CD4-positive, alpha-beta T cell (primary cell): ENCODE data around the gene RNASET2. TPM values are rescaled to one million over a fixed set of nuclear protein-coding genes. Genes with fewer than 3 reads are reported as not detected.
A peak's percentile ranks its signal among the peaks of the same experiment; 100 is the strongest.

Source experiments
- ATAC-seq: fragments of 200-7000 bp; cut with Tn5 transposase; one replicate; pipeline ENCODE4 v1.10.0; 2022; ENCODE audit warnings: mild to moderate bottlenecking; ENCODE audit not compliant: poor library complexity
- CTCF ChIA-PET: fragments of 350-600 bp; sonication (Branson Sonifier 250); formaldehyde crosslinking; loops from one replicate; lab custom pipeline; 2021; ENCODE audit warnings: antibody characterized with exemption, inconsistent platforms; lab: Charles Lee
- POLR2A ChIA-PET: fragments of 350-600 bp; sonication (Branson Sonifier 250); formaldehyde crosslinking; loops from one replicate; lab custom pipeline; 2021; ENCODE audit warnings: antibody characterized with exemption, inconsistent platforms; lab: Charles Lee
- DNase-seq, 14 experiments: peaks; one replicate each; pipeline ENCODE4 v3.0.0-alpha.2; 2013 to 2020; ENCODE audit warnings: mixed read lengths in 2 of 14
- H3K27ac ChIP-seq, 2 donors: one replicate each; pipeline versions ENCODE4 v1.5.1 to v1.7.0; 2013; ENCODE audit warnings: low read length in 2 of 2, low read depth in 1 of 2, mild to moderate bottlenecking in 1 of 2
- H3K27me3 ChIP-seq, 2 experiments: 1 replicate in 1 of 2; 2 replicates in 1 of 2; pipeline versions ENCODE4 v1.6.1 to v1.7.0; 2013; ENCODE audit warnings: low read length in 2 of 2, control low read depth in 1 of 2, mild to moderate bottlenecking in 1 of 2, moderate library complexity in 1 of 2; ENCODE audit not compliant: insufficient read depth in 2 of 2, control insufficient read depth in 1 of 2
- H3K36me3 ChIP-seq: one replicate; pipeline ENCODE4 v1.6.1; 2013; ENCODE audit warnings: low read length, control low read depth; ENCODE audit not compliant: insufficient read depth
- H3K4me1 ChIP-seq: one replicate; pipeline ENCODE4 v1.6.1; 2013; ENCODE audit warnings: low read length, control low read depth; ENCODE audit not compliant: insufficient read depth
- H3K4me3 ChIP-seq: one replicate; pipeline ENCODE4 v1.5.1; 2013; ENCODE audit warnings: mild to moderate bottlenecking, low read length, moderate library complexity
- H3K9me3 ChIP-seq, 2 experiments: 1 replicate in 1 of 2; 2 replicates in 1 of 2; pipeline versions ENCODE4 v1.6.1 to v1.7.0; 2013; ENCODE audit warnings: low read length in 2 of 2, mild to moderate bottlenecking in 2 of 2, control low read depth in 1 of 2, moderate library complexity in 1 of 2; ENCODE audit not compliant: control insufficient read depth in 1 of 2, insufficient read depth in 1 of 2
- H3K27ac Mint-ChIP-seq: one replicate; pipeline ENCODE4 v1.8.0; 2020; ENCODE audit warnings: mixed read lengths
- H3K27me3 Mint-ChIP-seq: one replicate; pipeline ENCODE4 v1.8.0; 2021; ENCODE audit warnings: mixed read lengths
- H3K36me3 Mint-ChIP-seq: one replicate; pipeline ENCODE4 v1.8.0; 2021; ENCODE audit warnings: low read depth, mixed read lengths
- H3K4me1 Mint-ChIP-seq: one replicate; pipeline ENCODE4 v1.8.0; 2021; ENCODE audit warnings: low read depth, mixed read lengths
- H3K4me3 Mint-ChIP-seq: one replicate; pipeline ENCODE4 v1.8.0; 2020; ENCODE audit warnings: mild to moderate bottlenecking, mixed read lengths
- H3K9me3 Mint-ChIP-seq: one replicate; pipeline ENCODE4 v1.8.0; 2020; ENCODE audit warnings: mixed read lengths
- intact Hi-C, 2 experiments: fragments of 100-400 bp; cut with DNase I in 1 of 2; cut with micrococcal nuclease in 1 of 2; formaldehyde crosslinking; loops; one replicate each; pipeline versions ENCODE4 v1.15.1 to v1.9.0; 2023 to 2025; cut with DNase I, micrococcal nuclease
- total RNA-seq, 174 experiments: library from RNA in 2 of 174; stranded (reverse) in 2 of 174; gene quantifications; one replicate each; pipeline ENCODE4 v1.2.3 and lab custom pipeline; 2021 to 2026
- TF ChIP-seq, protein P1 (sequence below): fragments of 200-600 bp; IDR thresholded peaks from one replicate; pipeline ENCODE4 v1.8.0; 2022; ENCODE audit warnings: antibody characterized with exemption, mild to moderate bottlenecking

Gene RNASET2
- total RNA-seq, 2 experiments from 2014 or later, result 164 to 165 TPM

DNA sequence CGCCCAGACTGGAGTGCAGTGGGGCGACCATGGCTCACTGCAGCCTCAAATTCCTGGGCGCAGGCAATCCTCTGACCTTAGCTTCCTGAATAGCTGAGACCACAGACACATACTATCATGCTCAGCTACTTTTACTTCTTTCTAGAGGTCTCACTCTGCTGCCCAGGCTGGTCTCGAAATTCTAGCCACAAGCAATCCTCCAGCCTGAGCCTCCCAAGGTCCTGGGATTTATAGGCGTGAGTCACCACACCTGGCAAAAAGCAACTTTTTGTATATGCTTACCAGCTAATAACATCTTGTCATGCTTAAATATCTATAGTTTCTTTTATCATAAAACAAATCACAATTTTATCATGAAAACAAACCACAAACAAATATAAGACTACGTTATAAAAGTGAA, 23.0 kb downstream of the RNASET2 start:
- DNase-seq (no peak), ATAC-seq (no peak)
- Histone ChIP-seq H3K4me3 (no peak overlapping the region), H3K27me3 (no peaks in the 10 kb centered on the region), H3K4me1 (peaks cover 33% of the 10 kb centered on the region), H3K27ac (no peak overlapping the region), H3K9me3 (no peaks in the 10 kb centered on the region), H3K36me3 (peaks cover 96% of the 10 kb centered on the region)
- Mint-ChIP-seq H3K4me1 (peaks cover 38% of the 10 kb centered on the region), H3K36me3 (peaks cover 92% of the 10 kb centered on the region), H3K27me3 (no peaks in the 10 kb centered on the region), H3K9me3 (no peaks in the 10 kb centered on the region), H3K27ac (peak overlapping the region; percentile 74), H3K4me3 (no peak overlapping the region)
- intact Hi-C loops, result loop anchor here in 1 of 2 experiments (10.0 kb wide), 1 partner anchor 61 kb away; the partner anchor contains the start of gene CEP43
- ChIA-PET POLR2A (interaction anchor here (1.0 kb wide), 1 partner anchor 68 kb away, joined by 3 read pairs; no protein-coding TSS in a partner anchor), CTCF (interaction anchor here (3.0 kb wide), 1 partner anchor 56 kb away, joined by 12 read pairs; no protein-coding TSS in a partner anchor)
- TF ChIP-seq, protein P1, sequence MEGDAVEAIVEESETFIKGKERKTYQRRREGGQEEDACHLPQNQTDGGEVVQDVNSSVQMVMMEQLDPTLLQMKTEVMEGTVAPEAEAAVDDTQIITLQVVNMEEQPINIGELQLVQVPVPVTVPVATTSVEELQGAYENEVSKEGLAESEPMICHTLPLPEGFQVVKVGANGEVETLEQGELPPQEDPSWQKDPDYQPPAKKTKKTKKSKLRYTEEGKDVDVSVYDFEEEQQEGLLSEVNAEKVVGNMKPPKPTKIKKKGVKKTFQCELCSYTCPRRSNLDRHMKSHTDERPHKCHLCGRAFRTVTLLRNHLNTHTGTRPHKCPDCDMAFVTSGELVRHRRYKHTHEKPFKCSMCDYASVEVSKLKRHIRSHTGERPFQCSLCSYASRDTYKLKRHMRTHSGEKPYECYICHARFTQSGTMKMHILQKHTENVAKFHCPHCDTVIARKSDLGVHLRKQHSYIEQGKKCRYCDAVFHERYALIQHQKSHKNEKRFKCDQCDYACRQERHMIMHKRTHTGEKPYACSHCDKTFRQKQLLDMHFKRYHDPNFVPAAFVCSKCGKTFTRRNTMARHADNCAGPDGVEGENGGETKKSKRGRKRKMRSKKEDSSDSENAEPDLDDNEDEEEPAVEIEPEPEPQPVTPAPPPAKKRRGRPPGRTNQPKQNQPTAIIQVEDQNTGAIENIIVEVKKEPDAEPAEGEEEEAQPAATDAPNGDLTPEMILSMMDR, result no peak

DNA sequence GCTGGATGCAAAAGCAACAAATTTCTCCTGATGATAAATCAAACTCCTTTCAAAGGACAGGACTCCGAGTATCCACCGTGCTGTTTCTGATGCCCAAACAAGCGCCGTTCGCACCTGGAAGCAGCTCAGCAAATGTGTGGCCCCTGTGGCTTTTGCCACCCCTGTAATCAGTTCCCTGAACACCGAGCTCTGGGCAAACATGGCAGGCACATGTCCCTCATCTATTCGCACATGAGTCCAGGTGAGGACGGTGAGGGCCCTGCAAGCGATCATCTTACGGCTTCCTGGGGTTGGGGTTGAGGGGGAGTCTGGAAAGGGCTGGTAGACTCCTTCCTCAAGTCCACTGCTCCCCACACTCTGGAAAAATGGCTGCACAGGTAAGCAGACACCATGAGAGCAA, 23.7 kb downstream of the RNASET2 start:
- CTCF ChIA-PET, result interaction anchor here (3.0 kb wide), 1 partner anchor 57 kb away, joined by 12 read pairs; no protein-coding TSS in a partner anchor
- Histone ChIP-seq H3K27me3 (no peaks in the 10 kb centered on the region), H3K27ac (no peak overlapping the region), H3K9me3 (no peaks in the 10 kb centered on the region), H3K4me1 (peaks cover 33% of the 10 kb centered on the region), H3K36me3 (peaks cover 96% of the 10 kb centered on the region), H3K4me3 (no peak overlapping the region)
- intact Hi-C loops, result loop anchor here in 1 of 2 experiments (10.0 kb wide), 1 partner anchor 62 kb away; the partner anchor contains the start of gene CEP43
- Mint-ChIP-seq H3K4me1 (peaks cover 35% of the 10 kb centered on the region), H3K36me3 (peaks cover 92% of the 10 kb centered on the region), H3K27me3 (no peaks in the 10 kb centered on the region), H3K4me3 (no peak overlapping the region), H3K9me3 (no peaks in the 10 kb centered on the region), H3K27ac (peak overlapping the region; percentile 74)
- ATAC-seq (no peak), DNase-seq (no peak)
- POLR2A ChIA-PET, result interaction anchor here (0.9 to 1.5 kb wide), 2 partner anchors 16 to 67 kb away, joined by 3 read pairs; partner anchors contain the start of gene CEP43
- TF ChIP-seq, protein P1, result no peak

DNA sequence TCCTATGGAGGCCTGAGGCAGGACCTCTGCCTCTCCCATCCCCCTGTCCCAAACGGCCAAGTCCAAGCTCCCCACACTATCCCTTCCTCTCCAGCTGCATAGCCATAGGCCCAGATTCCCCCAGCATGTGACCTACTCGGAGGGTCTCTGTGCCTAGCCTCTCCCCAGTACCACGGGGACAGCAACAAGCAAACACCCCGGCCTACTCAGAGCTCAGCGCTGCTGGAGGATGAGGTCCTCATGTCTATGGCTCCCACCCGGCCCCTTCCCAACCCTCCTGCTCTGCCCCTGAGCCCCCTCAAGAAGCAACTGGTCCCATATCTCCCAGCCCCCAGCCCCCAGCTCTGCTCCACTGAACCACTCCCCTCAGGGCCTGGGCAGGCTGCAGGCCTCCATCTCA, 24.2 kb downstream of the RNASET2 start:
- TF ChIP-seq, protein P1, result no peak
- peaks cover 33% of the 10 kb centered on the region for H3K4me1 ChIP-seq
- intact Hi-C loops, result loop anchor here in 1 of 2 experiments (10.0 kb wide), 1 partner anchor 63 kb away; the partner anchor contains the start of gene CEP43
- H3K27ac ChIP-seq, result peak overlapping the region in 1 of 2 donors; percentile 23
- POLR2A ChIA-PET, result interaction anchor here (0.9 to 1.5 kb wide), 2 partner anchors 16 to 67 kb away, joined by 3 read pairs; partner anchors contain the start of gene CEP43
- Mint-ChIP-seq H3K27ac (peak overlapping the region; percentile 74), H3K9me3 (no peaks in the 10 kb centered on the region), H3K4me1 (peaks cover 30% of the 10 kb centered on the region), H3K4me3 (no peak overlapping the region), H3K27me3 (no peaks in the 10 kb centered on the region), H3K36me3 (peaks cover 90% of the 10 kb centered on the region)
- DNase-seq (no peak), ATAC-seq (no peak)
- CTCF ChIA-PET, result interaction anchor here (3.0 kb wide), 1 partner anchor 57 kb away, joined by 12 read pairs; no protein-coding TSS in a partner anchor
- H3K4me3 ChIP-seq, result no peak overlapping the region
- peaks cover 95% of the 10 kb centered on the region for H3K36me3 ChIP-seq
- no peaks in the 10 kb centered on the region for H3K9me3 ChIP-seq
- H3K27me3 ChIP-seq, result no peaks in the 10 kb centered on the region
